ENCODE results near the gene C1orf35.

- TF ChIP-seq MAX (IDR thresholded peaks at IDR 0.05): no peak
- TF ChIP-seq EP300 (IDR thresholded peaks at IDR 0.05; ENCODE audit: borderline replicate concordance): no peak
- TF ChIP-seq CEBPB (IDR thresholded peaks at IDR 0.05): no peak
- no peak for TF ChIP-seq TAF1 (IDR thresholded peaks at IDR 0.05; ENCODE audit: low read depth)
- TF ChIP-seq YY1 (IDR thresholded peaks at IDR 0.05; ENCODE audit: low read depth): no peak
- TF ChIP-seq REST (IDR thresholded peaks at IDR 0.05; ENCODE audit: low read depth): no peak
- no peak for TF ChIP-seq ZBTB7A (IDR thresholded peaks at IDR 0.05; ENCODE audit: low read depth)
- TF ChIP-seq RAD21 (IDR thresholded peaks at IDR 0.05; ENCODE audit: low read depth): no peak
- TF ChIP-seq TCF12 (IDR thresholded peaks at IDR 0.05; ENCODE audit: low read depth): no peak
- TF ChIP-seq CREB1 (IDR thresholded peaks at IDR 0.05; ENCODE audit: low read depth): no peak
- TF ChIP-seq EGR1 (IDR thresholded peaks at IDR 0.05): no peak
- TF ChIP-seq FOXM1 (IDR thresholded peaks at IDR 0.05; ENCODE audit: borderline replicate concordance, low read depth): no peak
- TF ChIP-seq NFIC (IDR thresholded peaks at IDR 0.05): no peak
- no peak for TF ChIP-seq TEAD4 (IDR thresholded peaks at IDR 0.05)
Observed at GRCh38 chr1:228136901-228137300, 33.8 kb upstream of the C1orf35 start.

All from Ishikawa (cell line).